Osteoblast (primary cell): ENCODE data around the gene ANKS1B. TPM values are rescaled to one million over a fixed set of nuclear protein-coding genes. Genes with fewer than 3 reads are reported as not detected.

Source experiments
- DNase-seq: peaks from one replicate; pipeline ENCODE4 v3.0.0; 2011; ENCODE audit warnings: low spot score, mixed read lengths; ENCODE audit not compliant: insufficient read length; ENCODE audit errors: missing footprints
- H2AFZ ChIP-seq: 2 replicates; pipeline ENCODE4 v1.6.0; 2011; ENCODE audit warnings: mild to moderate bottlenecking, low read length
- H3K27ac ChIP-seq: 2 replicates; pipeline ENCODE4 v1.5.1; 2011; ENCODE audit warnings: mild to moderate bottlenecking, low read depth, low read length, moderate library complexity
- H3K27me3 ChIP-seq: 2 replicates; pipeline ENCODE4 v1.6.0; 2012; ENCODE audit warnings: mild to moderate bottlenecking, control low read depth, inconsistent platforms, low read length, moderate library complexity; ENCODE audit not compliant: insufficient read depth
- H3K36me3 ChIP-seq: 2 replicates; pipeline ENCODE4 v1.5.1; 2011; ENCODE audit warnings: mild to moderate bottlenecking, low read length, control low read depth, moderate library complexity; ENCODE audit not compliant: insufficient read depth
- H3K4me1 ChIP-seq: 2 replicates; pipeline ENCODE4 v1.5.1; 2011; ENCODE audit warnings: mild to moderate bottlenecking, low read length, control low read depth, moderate library complexity; ENCODE audit not compliant: insufficient read depth
- H3K4me2 ChIP-seq: 2 replicates; pipeline ENCODE4 v1.6.0; 2011; ENCODE audit warnings: mild to moderate bottlenecking, low read length; ENCODE audit not compliant: insufficient read depth
- H3K4me3 ChIP-seq: fragments of 200-600 bp; sonication (generic); 3 replicates; pipeline ENCODE4 v1.5.1; 2012; ENCODE audit warnings: mild to moderate bottlenecking, low read length, inconsistent platforms; ENCODE audit not compliant: insufficient read depth
- H3K79me2 ChIP-seq: 2 replicates; pipeline ENCODE4 v1.6.0; 2012; ENCODE audit warnings: mild to moderate bottlenecking, low read length, control low read depth, inconsistent platforms; ENCODE audit not compliant: insufficient read depth
- H3K9me3 ChIP-seq: 2 replicates; pipeline ENCODE4 v1.5.1; 2011; ENCODE audit warnings: low read depth, low read length, control low read depth
- H4K20me1 ChIP-seq: 2 replicates; pipeline ENCODE4 v1.6.0; 2012; ENCODE audit warnings: mild to moderate bottlenecking, low read length, control low read depth; ENCODE audit not compliant: insufficient read depth
- total RNA-seq: library from RNA; depleted of rRNA; stranded (reverse); fragments of >200 nt; gene quantifications from 2 replicates; pipeline ENCODE4 v1.2.3, GENCODE V29; 2012
- TF ChIP-seq, protein P1 (sequence below): IDR thresholded peaks from 2 replicates; pipeline ENCODE4 v1.5.1; 2011; ENCODE audit warnings: mild to moderate bottlenecking, low read depth, low read length, moderate library complexity; ENCODE audit errors: extremely low read depth

ANKS1B gene
- total RNA-seq, 1 donor: 2.2 TPM

- Histone ChIP-seq H3K9me3 (no peaks in the 10 kb centered on the region), H3K27me3 (no peaks in the 10 kb centered on the region), H3K36me3 (no peaks in the 10 kb centered on the region), H3K79me2 (no peaks in the 10 kb centered on the region), H3K4me2 (no peak overlapping the region), H3K4me3 (no peak overlapping the region), H3K4me1 (no peaks in the 10 kb centered on the region), H3K27ac (no peak overlapping the region), H2AFZ (no peak overlapping the region), H4K20me1 (no peaks in the 10 kb centered on the region)
- TF ChIP-seq, protein P1, sequence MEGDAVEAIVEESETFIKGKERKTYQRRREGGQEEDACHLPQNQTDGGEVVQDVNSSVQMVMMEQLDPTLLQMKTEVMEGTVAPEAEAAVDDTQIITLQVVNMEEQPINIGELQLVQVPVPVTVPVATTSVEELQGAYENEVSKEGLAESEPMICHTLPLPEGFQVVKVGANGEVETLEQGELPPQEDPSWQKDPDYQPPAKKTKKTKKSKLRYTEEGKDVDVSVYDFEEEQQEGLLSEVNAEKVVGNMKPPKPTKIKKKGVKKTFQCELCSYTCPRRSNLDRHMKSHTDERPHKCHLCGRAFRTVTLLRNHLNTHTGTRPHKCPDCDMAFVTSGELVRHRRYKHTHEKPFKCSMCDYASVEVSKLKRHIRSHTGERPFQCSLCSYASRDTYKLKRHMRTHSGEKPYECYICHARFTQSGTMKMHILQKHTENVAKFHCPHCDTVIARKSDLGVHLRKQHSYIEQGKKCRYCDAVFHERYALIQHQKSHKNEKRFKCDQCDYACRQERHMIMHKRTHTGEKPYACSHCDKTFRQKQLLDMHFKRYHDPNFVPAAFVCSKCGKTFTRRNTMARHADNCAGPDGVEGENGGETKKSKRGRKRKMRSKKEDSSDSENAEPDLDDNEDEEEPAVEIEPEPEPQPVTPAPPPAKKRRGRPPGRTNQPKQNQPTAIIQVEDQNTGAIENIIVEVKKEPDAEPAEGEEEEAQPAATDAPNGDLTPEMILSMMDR: no peak
- DNase-seq: no peak
Measured at GRCh38 chr12:99066726-99067125, 918.0 kb downstream of the ANKS1B start.

DNA sequence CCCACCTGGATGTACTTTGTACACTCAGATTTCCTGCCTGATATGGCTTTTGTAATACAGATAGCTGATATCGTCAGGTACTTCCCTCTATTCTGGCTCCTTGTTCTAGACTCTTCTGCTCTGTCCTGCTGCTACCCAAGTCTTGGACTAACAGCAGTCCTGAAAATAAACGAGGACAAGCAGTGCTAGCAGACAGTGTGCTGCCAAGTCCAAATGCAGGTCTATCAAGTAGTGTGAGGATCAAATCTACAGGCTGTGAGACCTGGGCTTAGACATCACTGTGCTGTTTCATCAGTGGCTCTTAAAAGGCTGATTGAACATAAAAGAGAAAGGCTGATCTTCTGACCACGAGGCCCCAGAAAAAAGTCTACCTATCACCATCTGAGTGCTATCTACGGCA, 921.6 kb downstream of the ANKS1B start:
- no peak overlapping the region for H3K27ac ChIP-seq
- H3K4me3 ChIP-seq: no peak overlapping the region
- H2AFZ ChIP-seq: no peak overlapping the region
- peak; percentile 66 for DNase-seq
- no peaks in the 10 kb centered on the region for H4K20me1 ChIP-seq
- TF ChIP-seq, protein P1: no peak
- no peaks in the 10 kb centered on the region for H3K9me3 ChIP-seq
- no peaks in the 10 kb centered on the region for H3K27me3 ChIP-seq
- no peaks in the 10 kb centered on the region for H3K4me1 ChIP-seq
- H3K4me2 ChIP-seq: no peak overlapping the region
- H3K36me3 ChIP-seq: no peaks in the 10 kb centered on the region
- H3K79me2 ChIP-seq: no peaks in the 10 kb centered on the region

DNA sequence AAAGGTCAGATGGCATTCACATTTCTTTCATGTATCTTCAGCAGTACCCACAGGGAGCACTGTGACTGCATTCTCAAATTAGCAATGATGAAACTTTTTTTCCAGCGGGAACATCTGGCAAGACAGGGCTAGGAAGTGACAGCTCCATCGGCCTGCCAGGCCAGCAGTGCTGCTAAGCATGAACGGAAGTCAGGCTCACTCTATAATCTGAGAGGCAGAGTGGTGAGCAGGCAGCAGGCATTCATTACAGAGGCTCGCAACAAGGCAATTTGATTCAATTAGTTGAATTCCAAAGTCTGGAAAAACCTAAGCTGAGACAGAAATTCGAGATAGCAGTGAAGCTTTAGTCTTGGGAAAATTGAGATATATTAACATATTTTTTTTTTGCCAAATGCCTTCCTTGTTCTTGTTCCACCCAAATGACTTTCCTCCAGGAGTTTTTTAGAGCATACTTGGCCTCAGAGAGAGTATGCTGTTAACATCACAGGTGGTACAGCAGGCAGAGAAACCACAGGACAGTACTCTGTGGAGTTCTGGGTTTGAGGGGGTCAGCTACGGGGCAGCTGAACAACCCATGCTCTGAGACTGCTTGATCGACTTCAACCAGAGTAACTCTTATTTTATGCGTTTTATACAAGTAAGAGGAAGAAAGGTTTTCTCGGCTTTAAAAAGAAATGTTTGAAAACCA, 924.8 kb downstream of the ANKS1B start:
- H3K4me1 ChIP-seq: no peaks in the 10 kb centered on the region
- H3K4me2 ChIP-seq: no peak overlapping the region
- no peaks in the 10 kb centered on the region for H3K27me3 ChIP-seq
- H3K27ac ChIP-seq: no peak overlapping the region
- H3K36me3 ChIP-seq: no peaks in the 10 kb centered on the region
- H3K4me3 ChIP-seq: no peak overlapping the region
- H3K9me3 ChIP-seq: no peaks in the 10 kb centered on the region
- DNase-seq: no peak
- no peaks in the 10 kb centered on the region for H3K79me2 ChIP-seq
- no peak overlapping the region for H2AFZ ChIP-seq
- TF ChIP-seq, protein P1: no peak
- H4K20me1 ChIP-seq: no peaks in the 10 kb centered on the region

GRCh38 chr12:99057670-99058069, 927.1 kb downstream of the ANKS1B start:
- H3K27ac ChIP-seq: no peak overlapping the region
- no peaks in the 10 kb centered on the region for H4K20me1 ChIP-seq
- TF ChIP-seq, protein P1: no peak
- H3K4me1 ChIP-seq: no peaks in the 10 kb centered on the region
- no peak overlapping the region for H2AFZ ChIP-seq
- H3K36me3 ChIP-seq: no peaks in the 10 kb centered on the region
- H3K79me2 ChIP-seq: no peaks in the 10 kb centered on the region
- no peak overlapping the region for H3K4me2 ChIP-seq
- no peak for DNase-seq
- H3K9me3 ChIP-seq: no peaks in the 10 kb centered on the region
- H3K27me3 ChIP-seq: no peaks in the 10 kb centered on the region
- H3K4me3 ChIP-seq: no peak overlapping the region
